HG03457 (cell line): ENCODE measurements around the gene HBS1L.

Experiments
- ATAC-seq: cut with Tn5 transposase; IDR thresholded peaks from one replicate; pipeline ENCODE4 v1.9.1; 2021; ENCODE audit warnings: moderate number of reproducible peaks; ENCODE audit not compliant: unreplicated experiment

HBS1L gene

DNA sequence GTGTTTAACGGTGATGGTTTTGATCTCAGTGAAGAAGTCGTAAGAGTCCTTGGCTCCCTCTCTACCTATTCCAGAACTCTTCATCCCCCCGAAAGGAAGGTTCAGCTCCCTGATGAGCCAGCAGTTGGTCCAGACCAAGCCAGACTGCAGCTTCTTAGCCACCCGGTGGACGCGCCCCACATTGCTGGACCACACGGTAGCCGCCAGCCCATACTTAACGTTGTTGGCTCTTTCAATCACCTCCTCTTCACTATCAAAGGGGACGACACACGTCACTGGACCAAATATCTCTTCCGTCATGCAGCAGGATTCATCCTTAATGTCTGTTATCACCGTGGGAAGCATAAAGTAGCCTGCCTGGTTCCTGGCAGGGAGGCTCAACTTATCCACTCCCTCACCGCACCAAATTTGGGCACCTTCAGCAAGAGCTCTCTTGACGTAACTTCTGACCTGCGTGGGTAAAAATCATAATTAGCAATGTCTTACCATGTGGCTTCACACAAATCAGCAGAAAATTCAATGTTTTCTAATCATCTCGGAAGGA, 136.1 kb downstream of the HBS1L start:
- no peak for ATAC-seq

DNA sequence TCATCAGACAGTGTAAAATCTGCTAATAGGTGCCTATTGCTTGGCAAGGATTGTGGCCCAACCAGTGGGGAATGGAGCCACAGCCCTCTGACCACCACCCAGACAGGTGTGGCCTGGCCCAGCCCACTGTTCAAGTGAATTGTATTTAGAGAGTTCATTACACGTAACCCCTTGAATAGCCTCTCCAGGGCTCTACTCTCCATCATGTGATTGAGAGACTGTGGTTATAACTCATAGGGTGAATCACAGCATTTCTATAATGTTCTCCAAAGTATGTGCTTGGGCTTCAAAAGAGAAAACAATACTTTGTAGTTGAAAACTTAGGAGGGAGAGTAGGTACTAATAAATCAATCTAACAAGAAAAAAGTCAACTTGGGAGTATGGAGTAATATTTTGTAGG, 143.1 kb downstream of the HBS1L start:
- no peak for ATAC-seq

DNA sequence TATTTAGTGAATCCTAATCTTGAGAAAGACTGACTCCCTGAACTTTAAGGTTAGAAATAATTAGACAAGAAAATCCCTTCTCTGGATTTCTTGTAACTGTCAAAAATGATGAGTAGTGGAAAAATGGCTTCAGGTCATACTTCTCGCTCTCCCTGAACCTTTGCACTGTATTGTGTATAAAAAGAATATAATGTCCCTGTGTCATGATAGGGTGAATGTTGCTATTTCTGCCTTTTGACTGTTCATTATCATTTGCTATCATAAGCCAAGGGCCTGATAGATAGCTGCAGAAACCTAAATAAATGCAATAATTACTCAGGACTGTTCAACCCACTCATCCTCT, 144.1 kb downstream of the HBS1L start:
- ATAC-seq = no peak
